ENCODE results near the gene TCL1A. TPM values are rescaled to one million over a fixed set of nuclear protein-coding genes. Genes with fewer than 3 reads are reported as not detected.

Gene TCL1A
- polyA plus RNA-seq, 2 donors: not detected

DNA sequence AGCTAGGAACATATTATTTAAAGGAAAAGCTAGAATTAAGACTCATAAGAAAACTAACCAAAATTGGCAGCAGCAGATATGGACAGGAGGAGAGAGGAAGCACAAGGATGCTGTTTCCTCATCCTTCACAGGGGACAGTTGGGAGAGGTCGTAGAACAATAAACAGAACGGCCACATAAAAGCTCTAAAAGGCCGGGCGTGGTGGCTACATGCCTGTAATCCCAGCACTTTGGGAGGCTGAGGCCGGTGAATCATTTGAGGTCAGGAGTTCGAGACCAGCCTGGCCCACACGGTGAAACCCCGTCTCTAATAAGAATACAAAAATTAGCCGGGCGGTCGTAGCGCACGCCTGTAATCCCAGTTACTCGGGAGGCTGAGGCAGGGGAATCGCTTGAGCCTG lies 17.2 kb downstream of the TCL1A start:
- no peaks in the 10 kb centered on the region for H3K27me3 ChIP-seq (ENCODE audit: control insufficient read depth in 1 of 2, insufficient read depth in 2 of 2, low read length in 2 of 2)
- no peaks in the 10 kb centered on the region for H3K9me3 ChIP-seq (ENCODE audit: control insufficient read depth in 2 of 2, insufficient read depth in 1 of 2, low read depth in 1 of 2, low read length in 1 of 2)
- WGBS, 2 donors: 72 to 77% methylated on average over 15 of the region's 15 CpGs

DNA sequence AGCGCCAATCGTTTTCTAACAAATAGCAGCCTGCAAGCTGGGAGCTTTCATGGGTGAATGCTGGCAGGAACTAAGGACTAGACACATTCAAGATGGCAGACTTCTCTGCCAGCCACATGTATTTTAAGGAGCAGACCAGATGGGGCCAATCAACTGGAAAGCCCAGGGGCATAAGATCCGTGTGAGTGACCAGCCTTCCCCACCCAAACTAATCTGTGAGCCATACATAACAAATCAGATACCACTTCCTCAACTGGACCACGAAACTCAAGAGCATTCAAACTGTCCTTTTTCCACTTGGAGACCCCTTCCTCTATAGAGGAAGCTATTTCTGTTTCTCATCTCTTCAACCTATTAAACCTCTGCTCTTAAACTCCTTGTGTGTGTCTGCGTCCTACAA lies 18.0 kb downstream of the TCL1A start:
- Histone ChIP-seq H3K27ac (ENCODE audit: low read depth in 2 of 2, low read length in 1 of 2) (no peak overlapping the region), H3K36me3 (ENCODE audit: control insufficient read depth in 2 of 2, insufficient read depth in 2 of 2, low read length in 1 of 2) (no peaks in the 10 kb centered on the region), H3K4me1 (ENCODE audit: control insufficient read depth in 2 of 2, insufficient read depth in 2 of 2, low read length in 1 of 2) (no peaks in the 10 kb centered on the region), H3K9me3 (ENCODE audit: control insufficient read depth in 2 of 2, insufficient read depth in 1 of 2, low read depth in 1 of 2, low read length in 1 of 2) (no peaks in the 10 kb centered on the region), H3K4me3 (ENCODE audit: low read depth in 1 of 2, low read length in 2 of 2) (no peak overlapping the region), H3K27me3 (ENCODE audit: control insufficient read depth in 1 of 2, insufficient read depth in 2 of 2, low read length in 2 of 2) (no peaks in the 10 kb centered on the region)
- WGBS, 2 donors: 73 to 74% methylated on average over 5 of the region's 5 CpGs

More for the DNA sequence above, 17.2 kb downstream of the TCL1A start:
- Histone ChIP-seq H3K36me3 (ENCODE audit: control insufficient read depth in 2 of 2, insufficient read depth in 2 of 2, low read length in 1 of 2) (no peaks in the 10 kb centered on the region), H3K4me3 (ENCODE audit: low read depth in 1 of 2, low read length in 2 of 2) (no peak overlapping the region), H3K4me1 (ENCODE audit: control insufficient read depth in 2 of 2, insufficient read depth in 2 of 2, low read length in 1 of 2) (no peaks in the 10 kb centered on the region), H3K27ac (ENCODE audit: low read depth in 2 of 2, low read length in 1 of 2) (no peak overlapping the region)

DNA sequence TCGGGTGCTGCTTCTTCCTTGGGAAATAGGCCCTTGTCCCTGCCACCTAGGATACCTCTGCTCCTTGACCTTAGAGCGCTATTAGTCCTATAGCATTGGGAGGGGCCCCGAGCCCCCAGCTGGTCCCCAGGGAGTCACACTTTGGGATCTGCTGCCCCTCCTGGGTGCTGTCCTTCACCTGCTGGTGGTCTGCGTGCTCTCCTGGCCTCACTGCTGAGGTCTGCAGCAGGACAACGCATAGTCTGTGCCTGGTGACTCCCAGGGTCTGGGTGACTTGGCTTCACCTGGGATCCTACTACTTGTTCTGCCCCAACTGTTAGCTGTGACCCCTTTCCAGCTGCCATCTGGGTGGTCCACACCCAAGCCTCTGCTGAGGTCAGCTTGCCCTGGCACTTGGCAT lies 18.9 kb downstream of the TCL1A start:
- no peaks in the 10 kb centered on the region for H3K4me1 ChIP-seq (ENCODE audit: control insufficient read depth in 2 of 2, insufficient read depth in 2 of 2, low read length in 1 of 2)
- WGBS, 2 donors: 66 to 68% methylated on average over 5 of the region's 5 CpGs
- no peak overlapping the region for H3K4me3 ChIP-seq (ENCODE audit: low read depth in 1 of 2, low read length in 2 of 2)
- H3K27me3 ChIP-seq (ENCODE audit: control insufficient read depth in 1 of 2, insufficient read depth in 2 of 2, low read length in 2 of 2): no peaks in the 10 kb centered on the region
- no peaks in the 10 kb centered on the region for H3K9me3 ChIP-seq (ENCODE audit: control insufficient read depth in 2 of 2, insufficient read depth in 1 of 2, low read depth in 1 of 2, low read length in 1 of 2)
- H3K27ac ChIP-seq (ENCODE audit: low read depth in 2 of 2, low read length in 1 of 2): no peak overlapping the region
- no peaks in the 10 kb centered on the region for H3K36me3 ChIP-seq (ENCODE audit: control insufficient read depth in 2 of 2, insufficient read depth in 2 of 2, low read length in 1 of 2)

DNA sequence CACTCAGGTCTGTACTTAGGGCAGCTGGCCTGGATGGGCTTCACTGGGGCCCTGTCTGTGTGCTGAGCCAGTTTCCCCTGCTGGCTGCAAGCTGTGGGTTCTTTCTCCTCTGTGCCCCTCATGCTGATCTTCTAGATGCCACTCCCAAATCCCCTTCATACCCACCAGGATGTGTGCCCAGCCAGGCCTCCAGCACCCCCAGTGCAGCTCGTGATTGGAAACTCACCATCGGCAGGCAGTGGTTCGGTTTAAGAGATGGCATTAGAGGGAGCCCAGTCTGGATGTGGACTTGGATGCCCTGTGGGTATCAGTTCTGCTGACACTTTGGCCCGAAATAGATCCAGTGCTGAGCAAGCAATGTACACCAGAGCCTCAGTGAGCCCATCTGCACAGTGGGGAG lies 21.8 kb downstream of the TCL1A start:
- Histone ChIP-seq H3K9me3 (ENCODE audit: control insufficient read depth in 2 of 2, insufficient read depth in 1 of 2, low read depth in 1 of 2, low read length in 1 of 2) (no peaks in the 10 kb centered on the region), H3K27me3 (ENCODE audit: control insufficient read depth in 1 of 2, insufficient read depth in 2 of 2, low read length in 2 of 2) (no peaks in the 10 kb centered on the region), H3K4me3 (ENCODE audit: low read depth in 1 of 2, low read length in 2 of 2) (no peak overlapping the region), H3K27ac (ENCODE audit: low read depth in 2 of 2, low read length in 1 of 2) (no peak overlapping the region), H3K4me1 (ENCODE audit: control insufficient read depth in 2 of 2, insufficient read depth in 2 of 2, low read length in 1 of 2) (no peaks in the 10 kb centered on the region), H3K36me3 (ENCODE audit: control insufficient read depth in 2 of 2, insufficient read depth in 2 of 2, low read length in 1 of 2) (no peaks in the 10 kb centered on the region)
- 91 to 92% methylated on average over 4 of the region's 4 CpGs for WGBS, 2 donors

DNA sequence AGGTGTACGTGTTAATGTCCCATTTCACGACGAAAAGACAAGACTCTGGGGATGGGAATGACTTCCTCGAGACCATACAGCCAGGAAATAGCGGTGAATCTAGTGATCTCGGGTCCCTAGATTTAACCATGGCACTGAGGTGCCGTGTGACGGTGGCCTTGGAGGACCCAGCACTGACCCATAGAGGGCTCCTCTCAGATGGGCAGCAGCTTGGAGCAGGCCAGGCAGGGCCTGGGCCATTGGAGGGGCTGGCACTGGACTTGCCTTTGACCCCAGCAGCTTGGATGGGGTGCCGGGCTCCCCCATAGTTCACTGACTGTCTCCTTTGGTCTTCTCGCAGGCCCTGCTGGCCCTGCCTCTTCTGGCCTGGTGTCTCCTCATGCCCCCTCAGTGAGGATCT lies 22.3 kb downstream of the TCL1A start:
- WGBS, 2 donors: 87 to 91% methylated on average over 9 to 10 of the region's 10 CpGs
- no peak overlapping the region for H3K27ac ChIP-seq (ENCODE audit: low read depth in 2 of 2, low read length in 1 of 2)
- no peaks in the 10 kb centered on the region for H3K4me1 ChIP-seq (ENCODE audit: control insufficient read depth in 2 of 2, insufficient read depth in 2 of 2, low read length in 1 of 2)
- no peak overlapping the region for H3K4me3 ChIP-seq (ENCODE audit: low read depth in 1 of 2, low read length in 2 of 2)
- no peaks in the 10 kb centered on the region for H3K27me3 ChIP-seq (ENCODE audit: control insufficient read depth in 1 of 2, insufficient read depth in 2 of 2, low read length in 2 of 2)
- H3K9me3 ChIP-seq (ENCODE audit: control insufficient read depth in 2 of 2, insufficient read depth in 1 of 2, low read depth in 1 of 2, low read length in 1 of 2): no peaks in the 10 kb centered on the region
- no peaks in the 10 kb centered on the region for H3K36me3 ChIP-seq (ENCODE audit: control insufficient read depth in 2 of 2, insufficient read depth in 2 of 2, low read length in 1 of 2)

DNA sequence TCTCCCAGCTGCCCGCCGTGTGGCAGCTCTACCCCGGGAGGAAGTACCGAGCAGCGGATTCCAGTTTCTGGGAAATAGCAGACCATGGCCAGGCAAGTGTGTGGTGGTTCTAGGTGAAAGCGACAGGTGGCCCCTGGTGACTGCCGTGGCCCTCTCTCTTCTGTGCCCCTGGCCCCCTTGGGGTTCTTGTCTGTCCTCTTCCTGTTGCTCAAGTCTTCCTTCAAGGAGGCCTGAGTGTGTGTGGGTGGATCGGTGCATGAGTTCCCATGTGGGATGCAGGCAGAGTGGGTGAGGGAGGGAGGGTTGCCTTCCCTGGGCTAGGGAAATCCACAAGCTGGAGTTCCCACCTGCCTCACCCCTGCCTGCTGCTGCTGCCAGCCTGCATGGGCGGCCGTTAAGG lies 23.1 kb downstream of the TCL1A start:
- 87 to 92% methylated on average over 10 of the region's 10 CpGs for WGBS, 2 donors
- H3K27me3 ChIP-seq (ENCODE audit: control insufficient read depth in 1 of 2, insufficient read depth in 2 of 2, low read length in 2 of 2): no peaks in the 10 kb centered on the region
- H3K27ac ChIP-seq (ENCODE audit: low read depth in 2 of 2, low read length in 1 of 2): no peak overlapping the region
- H3K4me3 ChIP-seq (ENCODE audit: low read depth in 1 of 2, low read length in 2 of 2): no peak overlapping the region
- H3K36me3 ChIP-seq (ENCODE audit: control insufficient read depth in 2 of 2, insufficient read depth in 2 of 2, low read length in 1 of 2): no peaks in the 10 kb centered on the region
- H3K9me3 ChIP-seq (ENCODE audit: control insufficient read depth in 2 of 2, insufficient read depth in 1 of 2, low read depth in 1 of 2, low read length in 1 of 2): no peaks in the 10 kb centered on the region
- no peaks in the 10 kb centered on the region for H3K4me1 ChIP-seq (ENCODE audit: control insufficient read depth in 2 of 2, insufficient read depth in 2 of 2, low read length in 1 of 2)

DNA sequence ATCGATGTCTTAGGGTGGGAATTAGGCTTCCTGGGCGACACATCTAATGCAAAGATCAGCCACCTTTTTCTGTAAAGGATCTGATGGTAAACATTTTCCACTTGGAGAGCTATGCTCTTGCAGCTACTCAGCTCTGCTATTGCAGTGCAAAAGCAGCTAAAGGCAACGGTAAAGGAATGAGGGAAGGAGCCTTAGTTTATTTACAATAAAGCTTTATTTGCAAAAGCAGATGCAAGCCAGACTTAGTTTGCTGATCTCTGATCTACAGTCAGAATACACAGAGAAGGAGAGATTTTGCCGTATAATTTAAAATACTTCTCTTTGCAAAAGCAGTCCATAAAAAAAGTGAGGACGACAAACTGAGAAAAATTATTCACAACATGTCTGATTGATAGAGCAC lies 24.5 kb downstream of the TCL1A start:
- no peaks in the 10 kb centered on the region for H3K4me1 ChIP-seq (ENCODE audit: control insufficient read depth in 2 of 2, insufficient read depth in 2 of 2, low read length in 1 of 2)
- H3K4me3 ChIP-seq (ENCODE audit: low read depth in 1 of 2, low read length in 2 of 2): no peak overlapping the region
- 41 to 47% methylated on average over 5 of the region's 5 CpGs for WGBS, 2 donors
- H3K9me3 ChIP-seq (ENCODE audit: control insufficient read depth in 2 of 2, insufficient read depth in 1 of 2, low read depth in 1 of 2, low read length in 1 of 2): no peaks in the 10 kb centered on the region
- H3K36me3 ChIP-seq (ENCODE audit: control insufficient read depth in 2 of 2, insufficient read depth in 2 of 2, low read length in 1 of 2): no peaks in the 10 kb centered on the region
- no peak overlapping the region for H3K27ac ChIP-seq (ENCODE audit: low read depth in 2 of 2, low read length in 1 of 2)
- H3K27me3 ChIP-seq (ENCODE audit: control insufficient read depth in 1 of 2, insufficient read depth in 2 of 2, low read length in 2 of 2): peaks cover 0 to 2% of the 10 kb centered on the region in 2 donors

DNA sequence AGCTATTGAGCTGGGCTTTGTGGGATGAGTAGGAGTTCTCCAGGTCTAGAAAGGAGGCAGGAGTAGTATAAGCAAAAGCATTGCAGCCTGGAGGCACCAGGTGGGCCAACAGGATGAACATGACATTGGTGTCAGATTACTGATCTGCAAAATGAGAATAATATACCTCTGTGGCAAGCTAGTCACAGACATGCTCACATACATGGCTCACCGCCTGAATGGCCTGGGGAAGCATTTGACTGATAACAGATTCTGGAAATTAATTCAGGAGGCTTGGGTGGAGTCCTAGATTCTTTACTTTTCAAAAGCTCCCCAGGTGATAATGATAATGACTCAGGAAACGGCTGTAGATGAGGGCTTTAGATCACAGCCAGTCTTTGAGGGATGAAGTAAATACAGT lies 27.0 kb downstream of the TCL1A start:
- no peaks in the 10 kb centered on the region for H3K4me1 ChIP-seq (ENCODE audit: control insufficient read depth in 2 of 2, insufficient read depth in 2 of 2, low read length in 1 of 2)
- H3K27ac ChIP-seq (ENCODE audit: low read depth in 2 of 2, low read length in 1 of 2): no peak overlapping the region
- H3K4me3 ChIP-seq (ENCODE audit: low read depth in 1 of 2, low read length in 2 of 2): no peak overlapping the region
- no peaks in the 10 kb centered on the region for H3K36me3 ChIP-seq (ENCODE audit: control insufficient read depth in 2 of 2, insufficient read depth in 2 of 2, low read length in 1 of 2)
- H3K27me3 ChIP-seq (ENCODE audit: control insufficient read depth in 1 of 2, insufficient read depth in 2 of 2, low read length in 2 of 2): peaks cover 0 to 2% of the 10 kb centered on the region in 2 donors
- H3K9me3 ChIP-seq (ENCODE audit: control insufficient read depth in 2 of 2, insufficient read depth in 1 of 2, low read depth in 1 of 2, low read length in 1 of 2): no peaks in the 10 kb centered on the region
- 43 to 51% methylated on average over 2 of the region's 2 CpGs for WGBS, 2 donors

DNA sequence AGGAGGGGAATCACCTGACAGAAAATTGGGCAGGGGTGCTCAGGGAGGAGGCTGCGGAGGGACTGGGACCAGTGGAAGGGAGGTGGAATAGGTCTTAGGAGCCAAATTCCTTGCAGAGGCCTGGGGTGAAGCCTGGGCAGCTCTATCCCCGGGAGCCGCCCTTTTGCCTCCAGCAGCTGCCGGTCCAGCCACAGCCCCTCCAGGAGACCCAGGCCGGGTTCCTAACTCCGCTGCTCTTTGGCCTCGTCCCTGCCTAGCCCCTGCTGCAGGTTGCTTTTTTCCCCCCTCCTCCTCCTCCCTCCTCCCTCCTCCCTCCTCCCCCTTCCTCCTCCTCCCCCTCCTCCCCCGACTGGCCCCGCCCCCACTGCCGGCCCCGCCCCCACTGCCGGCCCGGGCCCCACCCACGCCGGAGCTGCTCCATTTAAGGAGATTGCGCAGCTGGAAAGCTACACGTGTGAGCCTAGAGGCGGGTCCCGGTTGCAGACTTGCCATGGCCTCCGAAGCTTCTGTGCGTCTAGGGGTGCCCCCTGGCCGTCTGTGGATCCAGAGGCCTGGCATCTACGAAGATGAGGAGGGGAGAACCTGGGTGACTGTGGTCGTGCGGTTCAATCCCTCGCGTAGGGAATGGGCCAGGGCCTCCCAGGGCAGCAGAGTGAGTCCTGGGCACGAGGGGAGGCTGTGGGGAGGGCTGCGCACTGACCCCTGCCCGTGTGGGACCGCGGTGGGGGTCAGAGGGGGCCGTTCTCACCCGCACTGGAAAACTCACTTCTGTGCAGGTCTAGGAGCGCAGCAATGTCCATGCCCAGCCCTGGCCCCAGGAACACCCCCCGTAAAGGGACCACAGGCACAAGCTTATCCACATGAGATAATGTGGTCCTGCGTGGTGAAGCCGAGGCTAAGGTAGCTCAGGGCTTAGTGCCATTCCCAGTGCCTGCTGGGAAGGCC lies 27.7 kb downstream of the TCL1A start, which contains the start of gene TCL1B:
Gene TCL1B (plus strand): TSS at position 449 of the 945 bp plus-strand sequence. CDS start 42 bp downstream, at position 491.
- H3K4me3 ChIP-seq (ENCODE audit: low read depth in 1 of 2, low read length in 2 of 2): no peak within 1 kb of the TSS
- H3K9me3 ChIP-seq (ENCODE audit: control insufficient read depth in 2 of 2, insufficient read depth in 1 of 2, low read depth in 1 of 2, low read length in 1 of 2): no peaks in the 10 kb centered on the region
- no peaks in the 10 kb centered on the region for H3K36me3 ChIP-seq (ENCODE audit: control insufficient read depth in 2 of 2, insufficient read depth in 2 of 2, low read length in 1 of 2)
- H3K4me1 ChIP-seq (ENCODE audit: control insufficient read depth in 2 of 2, insufficient read depth in 2 of 2, low read length in 1 of 2): no peaks in the 10 kb centered on the region
- no peak within 1 kb of the TSS for H3K27ac ChIP-seq (ENCODE audit: low read depth in 2 of 2, low read length in 1 of 2)
- WGBS, 2 donors: 82 to 84% methylated on average over 31 to 37 of the region's 38 CpGs
- H3K27me3 ChIP-seq (ENCODE audit: control insufficient read depth in 1 of 2, insufficient read depth in 2 of 2, low read length in 2 of 2): peaks cover 0 to 2% of the 10 kb centered on the region in 2 donors

DNA sequence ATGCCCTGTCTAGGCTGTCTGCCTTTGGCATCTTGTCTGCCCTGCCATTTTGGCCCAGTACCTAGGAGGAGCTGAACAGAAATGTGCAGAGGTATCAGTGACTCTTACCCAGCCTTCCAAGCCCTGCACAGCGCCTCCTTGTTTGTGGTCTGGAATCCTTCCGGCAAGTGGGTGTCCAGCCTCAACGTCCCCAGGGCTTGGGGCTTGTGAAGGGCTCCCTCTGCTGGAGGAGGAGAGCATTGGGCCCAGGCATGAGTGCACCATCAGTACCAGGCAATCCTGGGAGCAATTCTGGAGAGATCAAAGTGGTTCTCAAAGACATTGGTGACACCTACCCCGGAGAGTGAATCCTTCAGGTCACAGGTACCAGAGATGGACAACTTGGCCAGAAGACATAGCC lies 30.1 kb downstream of the TCL1A start:
- H3K4me3 ChIP-seq (ENCODE audit: low read depth in 1 of 2, low read length in 2 of 2): no peak overlapping the region
- H3K27ac ChIP-seq (ENCODE audit: low read depth in 2 of 2, low read length in 1 of 2): no peak overlapping the region
- 51 to 58% methylated on average over 4 of the region's 4 CpGs for WGBS, 2 donors
- H3K27me3 ChIP-seq (ENCODE audit: control insufficient read depth in 1 of 2, insufficient read depth in 2 of 2, low read length in 2 of 2): peaks cover 0 to 2% of the 10 kb centered on the region in 2 donors
- no peaks in the 10 kb centered on the region for H3K9me3 ChIP-seq (ENCODE audit: control insufficient read depth in 2 of 2, insufficient read depth in 1 of 2, low read depth in 1 of 2, low read length in 1 of 2)
- H3K4me1 ChIP-seq (ENCODE audit: control insufficient read depth in 2 of 2, insufficient read depth in 2 of 2, low read length in 1 of 2): no peaks in the 10 kb centered on the region
- no peaks in the 10 kb centered on the region for H3K36me3 ChIP-seq (ENCODE audit: control insufficient read depth in 2 of 2, insufficient read depth in 2 of 2, low read length in 1 of 2)

All from esophagus (tissue), 2 donors.